K562 (cell line): ENCODE measurements around the gene PLEKHG5. TPM values are rescaled to one million over a fixed set of nuclear protein-coding genes. Genes with fewer than 3 reads are reported as not detected.

Source experiments
- CC2D1A ChIP-seq: fragments of 450-650 bp; IDR thresholded peaks from 2 replicates; pipeline ENCODE4 v1.6.1; 2017; ENCODE audit warnings: mild to moderate bottlenecking
- CCNT2 ChIP-seq: IDR thresholded peaks from 2 replicates; pipeline ENCODE4 v1.6.1; 2011; ENCODE audit warnings: borderline replicate concordance, low read depth, mild to moderate bottlenecking, moderate library complexity, mixed read lengths, low read length; ENCODE audit not compliant: insufficient read length; ENCODE audit errors: extremely low read depth
- CHCHD3 ChIP-seq: fragments of 250-450 bp; sonication (Bioruptor Pico); IDR thresholded peaks from 2 replicates; pipeline ENCODE4 v2.1.2; 2022; ENCODE audit warnings: mild to moderate bottlenecking
- FOXA3 ChIP-seq, 2 experiments: fragments of 450-650 bp in 1 of 2; sonication (generic) in 1 of 2; formaldehyde crosslinking; IDR thresholded peaks in 1 of 2; conservative IDR thresholded peaks in 1 of 2; 2 replicates each; pipeline versions ENCODE4 v1.4.0 to v1.8.0; 2020 to 2022; ENCODE audit warnings: mild to moderate bottlenecking in 2 of 2, missing genetic modification reagents in 1 of 2
- HCFC1 ChIP-seq: IDR thresholded peaks from 2 replicates; pipeline ENCODE4 v1.6.1; 2012; ENCODE audit warnings: low read depth, low read length, improper control_type of control experiment
- HDAC1 ChIP-seq, 2 experiments: fragments of 450-650 bp; IDR thresholded peaks; 2 replicates each; pipeline ENCODE4 v1.6.1; 2016 to 2017; ENCODE audit warnings: inconsistent platforms in 1 of 2, mild to moderate bottlenecking in 1 of 2, moderate library complexity in 1 of 2
- MED1 ChIP-seq: sonication (generic); formaldehyde crosslinking; IDR thresholded peaks from 2 replicates; pipeline ENCODE4 v1.8.1; 2023; ENCODE audit warnings: missing genetic modification reagents, borderline replicate concordance
- NBN ChIP-seq: fragments of 450-650 bp; IDR thresholded peaks from 2 replicates; pipeline ENCODE4 v1.6.1; 2016; ENCODE audit warnings: low read depth, mild to moderate bottlenecking
- NFXL1 ChIP-seq: fragments of 450-650 bp; formaldehyde crosslinking; IDR thresholded peaks from 2 replicates; pipeline ENCODE4 v1.4.0; 2021; ENCODE audit warnings: mild to moderate bottlenecking
- NR4A1 ChIP-seq, 2 experiments: fragments of 250-450 bp in 1 of 2; fragments of 450-650 bp in 1 of 2; sonication (Bioruptor Pico) in 1 of 2; IDR thresholded peaks; 2 replicates each; pipeline versions ENCODE4 v1.4.0 to v1.6.1; 2016 to 2020; ENCODE audit warnings: mild to moderate bottlenecking in 2 of 2, missing compliant biosample characterization in 1 of 2, missing genetic modification characterization in 1 of 2, moderate library complexity in 1 of 2
- SMAD1 ChIP-seq: fragments of 150-350 bp; IDR thresholded peaks from 2 replicates; pipeline ENCODE4 v1.6.1; 2014; ENCODE audit warnings: low read length, low read depth; ENCODE audit not compliant: partially characterized antibody
- SMARCE1 ChIP-seq: fragments of 450-650 bp; IDR thresholded peaks from 2 replicates; pipeline ENCODE4 v1.7.1; 2016; ENCODE audit warnings: mild to moderate bottlenecking
- SMC3 ChIP-seq: conservative IDR thresholded peaks from 2 replicates; pipeline ENCODE4 v1.6.1; 2011; ENCODE audit warnings: low read depth, low read length, improper control_type of control experiment; ENCODE audit not compliant: insufficient read depth
- TEAD1 ChIP-seq, 2 experiments: fragments of 450-650 bp in 1 of 2; sonication (generic) in 1 of 2; formaldehyde crosslinking; IDR thresholded peaks; 2 replicates each; pipeline versions ENCODE4 v1.4.0 to v1.8.0; 2020 to 2022; ENCODE audit warnings: mild to moderate bottlenecking in 2 of 2, missing genetic modification reagents in 1 of 2
- ZNF668 ChIP-seq: fragments of 250-450 bp; sonication (Bioruptor Pico); IDR thresholded peaks from 2 replicates; pipeline ENCODE4 v1.8.0; 2022; ENCODE audit warnings: mild to moderate bottlenecking, inconsistent platforms
- ZZZ3 ChIP-seq: fragments of 450-650 bp; IDR thresholded peaks from 2 replicates; pipeline ENCODE4 v1.6.1; 2016; ENCODE audit warnings: antibody characterized with exemption, mild to moderate bottlenecking, moderate library complexity
- polyA plus RNA-seq, 8 experiments: library from polyadenylated mRNA; depleted of rRNA in 4 of 8; stranded (reverse) in 5 of 8; unstranded in 3 of 8; fragments of >200 nt; fragmentation: Nextera tagmentation in 2 of 8; fragmentation: Illumina TruSeq in 1 of 8; extraction: Ambion mirVana in 2 of 8; extraction: Trizol in 1 of 8; gene quantifications; 2 replicates each; pipeline versions ENCODE4 v1.2.1 to v1.2.3, GENCODE V29; 2011 to 2014; ENCODE audit warnings: inconsistent platforms in 1 of 8, missing spikeins in 1 of 8
- total RNA-seq, 7 experiments: library from RNA; depleted of rRNA in 6 of 7; stranded (reverse); fragments of >200 nt in 6 of 7; fragmentation: Illumina TruSeq in 2 of 7; extraction: Trizol in 2 of 7; gene quantifications; 2 replicates each; pipeline versions ENCODE4 v1.2.1 to v1.2.3, GENCODE V29; 2011 to 2021; ENCODE audit warnings: low replicate concordance in 1 of 7
- TF ChIP-seq, protein P1 (sequence below), 2 experiments: fragments of 150-350 bp in 1 of 2; IDR thresholded peaks; 2 replicates each; pipeline ENCODE4 v1.6.1; 2012 to 2016; ENCODE audit warnings: low read depth in 2 of 2, low read length in 2 of 2, mild to moderate bottlenecking in 1 of 2, moderate library complexity in 1 of 2
- TF ChIP-seq, protein P2 (sequence below): fragments of 450-650 bp; IDR thresholded peaks from 2 replicates; pipeline ENCODE4 v1.7.0; 2016; ENCODE audit warnings: borderline replicate concordance
- TF ChIP-seq, protein P3 (sequence below): fragments of 450-650 bp; formaldehyde crosslinking; IDR thresholded peaks from 2 replicates; pipeline ENCODE4 v1.4.0; 2020; ENCODE audit warnings: mild to moderate bottlenecking, mixed read lengths
- TF ChIP-seq, protein P4 (sequence below): fragments of 200-800 bp; sonication (Bioruptor generic); IDR thresholded peaks from 2 replicates; pipeline ENCODE4 v1.6.1; 2017; ENCODE audit warnings: missing genetic modification characterization, missing compliant biosample characterization

The PLEKHG5 gene
- total and polyA plus RNA-seq, 9 of the 15 experiments (the other 6 are each of a cell fraction or from before 2014, with no cell fraction given), result 0.04 to 0.29 (median 0.09) TPM; not detected in 3

DNA sequence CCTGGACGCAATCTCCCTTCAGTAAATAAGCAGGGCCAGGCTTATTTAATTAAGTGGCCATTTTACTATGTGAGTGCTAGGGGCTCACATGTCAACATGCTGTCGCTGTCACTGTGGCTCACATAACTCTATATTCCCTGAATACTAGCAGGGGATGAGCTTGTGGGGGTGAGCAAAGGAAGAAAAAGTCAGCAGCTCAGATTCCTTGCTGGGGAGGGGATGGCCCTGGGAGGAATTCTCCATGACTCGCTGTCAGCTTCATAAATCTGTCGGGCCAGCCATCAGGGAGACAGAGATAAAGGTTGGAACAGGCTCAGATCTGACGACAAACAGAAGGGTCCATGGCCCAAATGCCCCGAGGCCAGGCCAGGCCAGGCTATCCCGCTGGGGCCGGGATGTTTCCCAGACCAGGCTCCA is 26.0 kb upstream of the PLEKHG5 start (continued):
- TF ChIP-seq, protein P1, sequence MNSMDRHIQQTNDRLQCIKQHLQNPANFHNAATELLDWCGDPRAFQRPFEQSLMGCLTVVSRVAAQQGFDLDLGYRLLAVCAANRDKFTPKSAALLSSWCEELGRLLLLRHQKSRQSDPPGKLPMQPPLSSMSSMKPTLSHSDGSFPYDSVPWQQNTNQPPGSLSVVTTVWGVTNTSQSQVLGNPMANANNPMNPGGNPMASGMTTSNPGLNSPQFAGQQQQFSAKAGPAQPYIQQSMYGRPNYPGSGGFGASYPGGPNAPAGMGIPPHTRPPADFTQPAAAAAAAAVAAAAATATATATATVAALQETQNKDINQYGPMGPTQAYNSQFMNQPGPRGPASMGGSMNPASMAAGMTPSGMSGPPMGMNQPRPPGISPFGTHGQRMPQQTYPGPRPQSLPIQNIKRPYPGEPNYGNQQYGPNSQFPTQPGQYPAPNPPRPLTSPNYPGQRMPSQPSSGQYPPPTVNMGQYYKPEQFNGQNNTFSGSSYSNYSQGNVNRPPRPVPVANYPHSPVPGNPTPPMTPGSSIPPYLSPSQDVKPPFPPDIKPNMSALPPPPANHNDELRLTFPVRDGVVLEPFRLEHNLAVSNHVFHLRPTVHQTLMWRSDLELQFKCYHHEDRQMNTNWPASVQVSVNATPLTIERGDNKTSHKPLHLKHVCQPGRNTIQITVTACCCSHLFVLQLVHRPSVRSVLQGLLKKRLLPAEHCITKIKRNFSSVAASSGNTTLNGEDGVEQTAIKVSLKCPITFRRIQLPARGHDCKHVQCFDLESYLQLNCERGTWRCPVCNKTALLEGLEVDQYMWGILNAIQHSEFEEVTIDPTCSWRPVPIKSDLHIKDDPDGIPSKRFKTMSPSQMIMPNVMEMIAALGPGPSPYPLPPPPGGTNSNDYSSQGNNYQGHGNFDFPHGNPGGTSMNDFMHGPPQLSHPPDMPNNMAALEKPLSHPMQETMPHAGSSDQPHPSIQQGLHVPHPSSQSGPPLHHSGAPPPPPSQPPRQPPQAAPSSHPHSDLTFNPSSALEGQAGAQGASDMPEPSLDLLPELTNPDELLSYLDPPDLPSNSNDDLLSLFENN (IDR thresholded peaks at IDR 0.05; ENCODE audit: low read depth in 2 of 2, low read length in 2 of 2), result peak in 1 of 2 experiments; percentile 75; a peak in 1 of 4 replicates
- TF ChIP-seq CCNT2 (peak; percentile 36), ZZZ3 (no peak), SMAD1 (peak; percentile 46), HDAC1 (IDR thresholded peaks at IDR 0.05) (peak in 1 of 2 experiments; percentile 87; a peak in 2 of 4 replicates), ZNF668 (no peak), TEAD1 (CRISPR knock-in tag; IDR thresholded peaks at IDR 0.05) (peak; percentile 41 to 71; a peak in 1 of 4 replicates), CC2D1A (no peak), NFXL1 (CRISPR knock-in tag) (no peak), HCFC1 (no peak), SMARCE1 (peak; percentile 81), NR4A1 (CRISPR knock-in tag; IDR thresholded peaks at IDR 0.05) (no peak), NR4A1 (tag; IDR thresholded peaks at IDR 0.05) (no peak), NBN (no peak), FOXA3 (CRISPR knock-in tag; conservative IDR thresholded peaks at IDR 0.05 in 1 of 2, IDR thresholded peaks at IDR 0.05 in 1 of 2) (0 out of 4 replicates have a peak, but pooled peaks of 1 of the 2 experiments have one; percentile 51), MED1 (CRISPR knock-in tag) (no peak), CHCHD3 (no peak), SMC3 (no peak)
- TF ChIP-seq, protein P2, sequence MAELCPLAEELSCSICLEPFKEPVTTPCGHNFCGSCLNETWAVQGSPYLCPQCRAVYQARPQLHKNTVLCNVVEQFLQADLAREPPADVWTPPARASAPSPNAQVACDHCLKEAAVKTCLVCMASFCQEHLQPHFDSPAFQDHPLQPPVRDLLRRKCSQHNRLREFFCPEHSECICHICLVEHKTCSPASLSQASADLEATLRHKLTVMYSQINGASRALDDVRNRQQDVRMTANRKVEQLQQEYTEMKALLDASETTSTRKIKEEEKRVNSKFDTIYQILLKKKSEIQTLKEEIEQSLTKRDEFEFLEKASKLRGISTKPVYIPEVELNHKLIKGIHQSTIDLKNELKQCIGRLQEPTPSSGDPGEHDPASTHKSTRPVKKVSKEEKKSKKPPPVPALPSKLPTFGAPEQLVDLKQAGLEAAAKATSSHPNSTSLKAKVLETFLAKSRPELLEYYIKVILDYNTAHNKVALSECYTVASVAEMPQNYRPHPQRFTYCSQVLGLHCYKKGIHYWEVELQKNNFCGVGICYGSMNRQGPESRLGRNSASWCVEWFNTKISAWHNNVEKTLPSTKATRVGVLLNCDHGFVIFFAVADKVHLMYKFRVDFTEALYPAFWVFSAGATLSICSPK, result no peak
- TF ChIP-seq, protein P3, sequence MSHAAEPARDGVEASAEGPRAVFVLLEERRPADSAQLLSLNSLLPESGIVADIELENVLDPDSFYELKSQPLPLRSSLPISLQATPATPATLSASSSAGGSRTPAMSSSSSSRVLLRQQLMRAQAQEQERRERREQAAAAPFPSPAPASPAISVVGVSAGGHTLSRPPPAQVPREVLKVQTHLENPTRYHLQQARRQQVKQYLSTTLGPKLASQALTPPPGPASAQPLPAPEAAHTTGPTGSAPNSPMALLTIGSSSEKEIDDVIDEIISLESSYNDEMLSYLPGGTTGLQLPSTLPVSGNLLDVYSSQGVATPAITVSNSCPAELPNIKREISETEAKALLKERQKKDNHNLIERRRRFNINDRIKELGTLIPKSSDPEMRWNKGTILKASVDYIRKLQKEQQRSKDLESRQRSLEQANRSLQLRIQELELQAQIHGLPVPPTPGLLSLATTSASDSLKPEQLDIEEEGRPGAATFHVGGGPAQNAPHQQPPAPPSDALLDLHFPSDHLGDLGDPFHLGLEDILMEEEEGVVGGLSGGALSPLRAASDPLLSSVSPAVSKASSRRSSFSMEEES (CRISPR knock-in tag), result no peak
- TF ChIP-seq, protein P4, sequence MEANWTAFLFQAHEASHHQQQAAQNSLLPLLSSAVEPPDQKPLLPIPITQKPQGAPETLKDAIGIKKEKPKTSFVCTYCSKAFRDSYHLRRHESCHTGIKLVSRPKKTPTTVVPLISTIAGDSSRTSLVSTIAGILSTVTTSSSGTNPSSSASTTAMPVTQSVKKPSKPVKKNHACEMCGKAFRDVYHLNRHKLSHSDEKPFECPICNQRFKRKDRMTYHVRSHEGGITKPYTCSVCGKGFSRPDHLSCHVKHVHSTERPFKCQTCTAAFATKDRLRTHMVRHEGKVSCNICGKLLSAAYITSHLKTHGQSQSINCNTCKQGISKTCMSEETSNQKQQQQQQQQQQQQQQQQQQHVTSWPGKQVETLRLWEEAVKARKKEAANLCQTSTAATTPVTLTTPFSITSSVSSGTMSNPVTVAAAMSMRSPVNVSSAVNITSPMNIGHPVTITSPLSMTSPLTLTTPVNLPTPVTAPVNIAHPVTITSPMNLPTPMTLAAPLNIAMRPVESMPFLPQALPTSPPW (CRISPR knock-in tag), result peak; percentile 53
